H1 (cell line): ENCODE results near the gene GRM8. TPM values are rescaled to one million over a fixed set of nuclear protein-coding genes. Genes with fewer than 3 reads are reported as not detected.

Experiments used
- CTCF ChIA-PET: fragments of 300-600 bp; sonication (Branson Sonifier 250); formaldehyde crosslinking; loops from one replicate; lab custom pipeline; 2021; ENCODE audit not compliant: partially characterized antibody; lab: Charles Lee
- POLR2A ChIA-PET: fragments of 300-600 bp; sonication (Branson Sonifier 250); formaldehyde crosslinking; loops from one replicate; lab custom pipeline; 2021; ENCODE audit warnings: inconsistent platforms; ENCODE audit not compliant: partially characterized antibody; lab: Charles Lee
- DNase-seq, 2 experiments: peaks; one replicate each; pipeline versions ENCODE4 v3.0.0 to v3.0.0-alpha.2; 2010 to 2022; ENCODE audit warnings: low spot score in 2 of 2, low read depth in 1 of 2, mixed read lengths in 1 of 2
- FAIRE-seq: peaks from 2 replicates; lab custom pipeline; 2011; peaks lifted over from hg19 to GRCh38; lab: Jason Lieb, UNC
- H2AFZ ChIP-seq: 2 replicates; pipeline ENCODE4 v1.8.1; 2012; ENCODE audit warnings: low read length, inconsistent platforms
- H2AK5ac ChIP-seq: 2 replicates; pipeline ENCODE4 v1.6.1; 2013; ENCODE audit warnings: low read depth, low read length
- H2BK120ac ChIP-seq: replicated peaks from 2 replicates; pipeline ENCODE3; 2013; ENCODE audit warnings: low read depth, low read length, inconsistent platforms
- H2BK12ac ChIP-seq: 2 replicates; pipeline ENCODE4 v1.6.1; 2013; ENCODE audit warnings: low read depth, low read length
- H2BK15ac ChIP-seq: 2 replicates; pipeline ENCODE4 v1.6.1; 2013; ENCODE audit warnings: low read length
- H2BK20ac ChIP-seq: 2 replicates; pipeline ENCODE4 v1.6.1; 2013; ENCODE audit warnings: low read length
- H2BK5ac ChIP-seq: 2 replicates; pipeline ENCODE4 v1.6.1; 2013; ENCODE audit warnings: low read depth, low read length
- H3K14ac ChIP-seq: 2 replicates; pipeline ENCODE4 v1.6.1; 2013; ENCODE audit warnings: inconsistent platforms; ENCODE audit not compliant: insufficient read length
- H3K18ac ChIP-seq: 2 replicates; pipeline ENCODE4 v1.6.1; 2013; ENCODE audit warnings: low read length; ENCODE audit errors: extremely low read depth
- H3K23ac ChIP-seq: 2 replicates; pipeline ENCODE4 v1.6.1; 2013; ENCODE audit warnings: inconsistent platforms; ENCODE audit not compliant: insufficient read length
- H3K23me2 ChIP-seq: 2 replicates; pipeline ENCODE4 v1.6.1; 2013; ENCODE audit warnings: low read depth, low read length
- H3K27ac ChIP-seq: 2 replicates; pipeline ENCODE4 v1.6.1; 2011; ENCODE audit warnings: low read depth, low read length, inconsistent platforms
- H3K27me3 ChIP-seq, 4 experiments: replicated peaks in 1 of 4; 1 replicate in 1 of 4; 2 replicates in 3 of 4; pipeline versions ENCODE4 v1.6.1 to v1.8.1; 2011 to 2013; ENCODE audit warnings: low read length in 3 of 4, mild to moderate bottlenecking in 3 of 4, inconsistent platforms in 2 of 4, mixed read lengths in 2 of 4, moderate library complexity in 1 of 4; ENCODE audit not compliant: control insufficient read depth in 3 of 4, insufficient read depth in 3 of 4; ENCODE audit errors: extremely low read depth in 1 of 4
- H3K36me3 ChIP-seq, 4 experiments: 2 replicates each; pipeline versions ENCODE4 v1.6.1 to v1.8.1; 2011 to 2013; ENCODE audit warnings: mild to moderate bottlenecking in 4 of 4, low read length in 3 of 4, moderate library complexity in 2 of 4, control low read depth in 1 of 4, inconsistent platforms in 1 of 4; ENCODE audit not compliant: insufficient read depth in 4 of 4, control insufficient read depth in 2 of 4
- H3K4ac ChIP-seq: replicated peaks from 2 replicates; pipeline ENCODE3; 2013; ENCODE audit warnings: low read length, low read depth, mixed read lengths, inconsistent platforms; ENCODE audit not compliant: insufficient read length
- H3K4me1 ChIP-seq, 4 experiments: replicated peaks in 1 of 4; 1 replicate in 1 of 4; 2 replicates in 3 of 4; pipeline versions ENCODE4 v1.6.1 to v1.8.1; 2011 to 2013; ENCODE audit warnings: low read length in 3 of 4, inconsistent platforms in 2 of 4, mixed read lengths in 1 of 4; ENCODE audit not compliant: insufficient read depth in 4 of 4, control insufficient read depth in 3 of 4
- H3K4me2 ChIP-seq, 2 experiments: 2 replicates each; pipeline versions ENCODE4 v1.6.1 to v1.8.1; 2011 to 2013; ENCODE audit warnings: low read depth in 2 of 2, low read length in 2 of 2, control low read depth in 1 of 2, inconsistent platforms in 1 of 2, mild to moderate bottlenecking in 1 of 2; ENCODE audit not compliant: insufficient read depth in 1 of 2
- H3K4me3 ChIP-seq, 4 experiments: fragments of 200-600, 300-600 bp in 1 of 4; sonication (generic), shearing (Covaris generic), sonication (Bioruptor Twin) in 1 of 4; 2 replicates each; pipeline versions ENCODE4 v1.5.1 to v1.8.1; 2011 to 2016; ENCODE audit warnings: low read length in 4 of 4, low read depth in 3 of 4, control low read depth in 2 of 4, inconsistent platforms in 2 of 4, mild to moderate bottlenecking in 2 of 4, mixed read lengths in 1 of 4, moderate library complexity in 1 of 4; ENCODE audit not compliant: insufficient read depth in 2 of 4; ENCODE audit errors: extremely low read depth in 1 of 4
- H3K56ac ChIP-seq: replicated peaks from 2 replicates; pipeline ENCODE3; 2013; ENCODE audit warnings: low read depth, mild to moderate bottlenecking, mixed read lengths, low read length, inconsistent platforms; ENCODE audit not compliant: insufficient read length
- H3K79me1 ChIP-seq: 2 replicates; pipeline ENCODE4 v1.6.1; 2013; ENCODE audit warnings: low read depth, low read length, control low read depth
- H3K79me2 ChIP-seq, 2 experiments: 2 replicates each; pipeline versions ENCODE4 v1.6.1 to v1.8.1; 2012 to 2013; ENCODE audit warnings: low read length in 2 of 2, mild to moderate bottlenecking in 2 of 2, inconsistent platforms in 1 of 2; ENCODE audit not compliant: insufficient read depth in 2 of 2, control insufficient read depth in 1 of 2
- H3K9ac ChIP-seq, 4 experiments: replicated peaks in 1 of 4; 1 replicate in 1 of 4; 2 replicates in 3 of 4; pipeline versions ENCODE4 v1.6.1 to v1.8.1; 2011 to 2013; ENCODE audit warnings: low read depth in 3 of 4, low read length in 3 of 4, control low read depth in 2 of 4, mild to moderate bottlenecking in 2 of 4, moderate library complexity in 2 of 4, inconsistent platforms in 1 of 4; ENCODE audit errors: extremely low read depth in 1 of 4
- H3K9me3 ChIP-seq, 2 experiments: 2 replicates each; pipeline versions ENCODE4 v1.6.1 to v1.8.1; 2012 to 2013; ENCODE audit warnings: mild to moderate bottlenecking in 2 of 2, moderate library complexity in 2 of 2, control low read depth in 1 of 2, inconsistent platforms in 1 of 2, low read depth in 1 of 2, low read length in 1 of 2, mixed read lengths in 1 of 2; ENCODE audit not compliant: insufficient read depth in 2 of 2
- H4K20me1 ChIP-seq, 2 experiments: replicated peaks in 1 of 2; 2 replicates each; pipeline versions ENCODE3 to v1.8.1; 2011 to 2013; ENCODE audit warnings: inconsistent platforms in 2 of 2, low read length in 2 of 2, mild to moderate bottlenecking in 1 of 2; ENCODE audit not compliant: insufficient read depth in 2 of 2, control insufficient read depth in 1 of 2
- H4K5ac ChIP-seq: 2 replicates; pipeline ENCODE4 v1.6.1; 2013; ENCODE audit warnings: low read length, low read depth, mixed read lengths, inconsistent platforms; ENCODE audit not compliant: insufficient read length
- H4K8ac ChIP-seq: 2 replicates; pipeline ENCODE4 v1.8.0; 2013; ENCODE audit warnings: mild to moderate bottlenecking, moderate library complexity, low read length, inconsistent platforms; ENCODE audit not compliant: insufficient read depth; ENCODE audit errors: extremely low read depth
- H4K91ac ChIP-seq: replicated peaks from 2 replicates; pipeline ENCODE3; 2013; ENCODE audit warnings: low read length, mixed read lengths, inconsistent platforms; ENCODE audit not compliant: insufficient read length
- ATF3 ChIP-seq: IDR thresholded peaks from 2 replicates; pipeline ENCODE4 v1.6.1; 2011; ENCODE audit warnings: low read depth, mild to moderate bottlenecking, low read length; ENCODE audit not compliant: insufficient read depth
- CHD1 ChIP-seq: IDR thresholded peaks from 2 replicates; pipeline ENCODE4 v1.6.1; 2012; ENCODE audit warnings: low read depth, low read length, improper control_type of control experiment
- EP300 ChIP-seq, 2 experiments: IDR thresholded peaks; 1 replicate in 1 of 2; 2 replicates in 1 of 2; pipeline ENCODE4 v1.6.1; 2011 to 2012; ENCODE audit warnings: low read depth in 2 of 2, low read length in 2 of 2, mild to moderate bottlenecking in 2 of 2, borderline replicate concordance in 1 of 2, inconsistent platforms in 1 of 2, moderate library complexity in 1 of 2
- GTF2F1 ChIP-seq: IDR thresholded peaks from 2 replicates; pipeline ENCODE4 v1.6.1; 2012; ENCODE audit warnings: low read depth, low read length, improper control_type of control experiment, borderline replicate concordance
- MAX ChIP-seq: IDR thresholded peaks from 2 replicates; pipeline ENCODE4 v1.6.1; 2012; ENCODE audit warnings: inconsistent platforms
- RNF2 ChIP-seq: fragments of 200-900, 300-1000 bp; sonication (generic); IDR thresholded peaks from 2 replicates; pipeline ENCODE4 v1.7.1; 2016; ENCODE audit warnings: borderline replicate concordance, low read depth, mild to moderate bottlenecking, antibody characterized with exemption, low read length; ENCODE audit not compliant: poor library complexity, severe bottlenecking; ENCODE audit errors: missing control alignments
- RXRA ChIP-seq: IDR thresholded peaks from 2 replicates; pipeline ENCODE4 v1.6.1; 2011; ENCODE audit warnings: low read depth, mild to moderate bottlenecking, low read length, moderate library complexity; ENCODE audit not compliant: insufficient read depth
- SP4 ChIP-seq: IDR thresholded peaks from 2 replicates; pipeline ENCODE4 v1.6.1; 2012; ENCODE audit warnings: low read length, inconsistent platforms
- SRF ChIP-seq: IDR thresholded peaks from 2 replicates; pipeline ENCODE4 v1.6.1; 2011; ENCODE audit warnings: mild to moderate bottlenecking, low read depth, low read length, moderate library complexity
- TAF1 ChIP-seq: IDR thresholded peaks from 2 replicates; pipeline ENCODE4 v1.6.1; 2011; ENCODE audit warnings: mild to moderate bottlenecking, low read depth, low read length
- ZNF274 ChIP-seq: IDR thresholded peaks from 2 replicates; pipeline ENCODE4 v1.7.0; 2012; ENCODE audit warnings: low read length, borderline replicate concordance; ENCODE audit errors: extremely low read depth
- WGBS, 2 experiments: shearing (Covaris generic) in 1 of 2; methylation state at CpG; one replicate each; pipeline versions ENCODE4 v1.1.6 to v1.1.7; 2013 to 2015; ENCODE audit warnings: low lambda C conversion rate in 2 of 2, mixed read lengths in 2 of 2, inconsistent platforms in 1 of 2, low coverage in 1 of 2, missing lambda C conversion rate in 1 of 2; ENCODE audit not compliant: insufficient replicate concordance in 2 of 2, insufficient coverage in 1 of 2, insufficient read length in 1 of 2; ENCODE audit errors: extremely low coverage in 1 of 2, missing lambda C conversion rate in 1 of 2; 5-methylcytosine and 5-hydroxymethylcytosine counted together
- polyA plus RNA-seq, 7 experiments: library from polyadenylated mRNA; depleted of rRNA in 3 of 7; stranded (reverse) in 5 of 7; unstranded in 2 of 7; fragments of >200 nt in 5 of 7; fragments of 200-250 nt in 2 of 7; gene quantifications; 1 replicate in 5 of 7; 2 replicates in 1 of 7; 4 replicates in 1 of 7; pipeline versions ENCODE4 v1.2.1 to v1.2.3, GENCODE V29; 2011 to 2013; ENCODE audit warnings: missing spikeins in 2 of 7, mixed read lengths in 2 of 7
- total RNA-seq: library from RNA; stranded (reverse); fragmentation: NEBNext Ultra II Directional; extraction: Animal tissue kit (Norgen Biotek cat#: 25700); gene quantifications from 2 replicates; pipeline ENCODE4 v1.2.1, GENCODE V29; 2021

The GRM8 gene
- total and polyA plus RNA-seq, 2 of the 8 experiments (the other 6 are each of a cell fraction or from before 2014, with no cell fraction given), result 2.6 to 2.8 TPM

- no peak overlapping the region for H2BK15ac ChIP-seq
- no peak overlapping the region for H3K27ac ChIP-seq
- H3K27me3 ChIP-seq, result no peaks in the 10 kb centered on the region
- no peak overlapping the region for H3K56ac ChIP-seq
- 86% methylated on average over 4 of the region's 4 CpGs; no CpG with 5 or more reads in 1 of the 2 experiments for WGBS, 2 experiments
- H4K91ac ChIP-seq, result no peak overlapping the region
- no peaks in the 10 kb centered on the region for H3K79me1 ChIP-seq
- POLR2A ChIA-PET, result no interaction called here
- H2AK5ac ChIP-seq, result no peak overlapping the region
- no peak overlapping the region for H2BK5ac ChIP-seq
- no peak overlapping the region for H3K4ac ChIP-seq
- H3K9ac ChIP-seq, result no peak overlapping the region
- no peak overlapping the region for H2BK20ac ChIP-seq
- no peaks in the 10 kb centered on the region for H3K79me2 ChIP-seq
- no peaks in the 10 kb centered on the region for H3K9me3 ChIP-seq
- H2AFZ ChIP-seq, result no peak overlapping the region
- H4K5ac ChIP-seq, result no peak overlapping the region
- no peak overlapping the region for H3K14ac ChIP-seq
- no peaks in the 10 kb centered on the region for H3K23me2 ChIP-seq
- CTCF ChIA-PET, result interaction anchor here (0.8 to 3.3 kb wide), 4 partner anchors 12 to 413 kb away, joined by 3 to 27 read pairs (median 4); no protein-coding TSS in a partner anchor
- peaks cover 0 to 4% (median 0%) of the 10 kb centered on the region in 4 experiments; a peak in 1 of 7 replicates for H3K4me1 ChIP-seq
- FAIRE-seq, result no peak
- no peak overlapping the region for H3K4me2 ChIP-seq
- H4K8ac ChIP-seq, result no peak overlapping the region
- H2BK12ac ChIP-seq, result no peak overlapping the region
- H4K20me1 ChIP-seq, result no peaks in the 10 kb centered on the region
- no peak overlapping the region for H3K18ac ChIP-seq
- no peak overlapping the region for H3K23ac ChIP-seq
- H3K36me3 ChIP-seq, result no peaks in the 10 kb centered on the region
- no peak for DNase-seq
- no peak overlapping the region for H3K4me3 ChIP-seq
- H2BK120ac ChIP-seq, result no peak overlapping the region
- TF ChIP-seq SRF (no peak), GTF2F1 (no peak), MAX (no peak), EP300 (IDR thresholded peaks at IDR 0.05; ENCODE audit: borderline replicate concordance in 1 of 2, low read depth in 2 of 2, low read length in 2 of 2) (no peak), TAF1 (no peak), RXRA (no peak), ZNF274 (no peak), ATF3 (no peak), CHD1 (no peak), RNF2 (no peak), SP4 (no peak)
Observed at GRCh38 chr7:127214956-127215718, 37.6 kb downstream of the GRM8 start.
